Choroid plexus epithelial cell (primary cell): ENCODE results near the gene INCENP.

Source experiments
- DNase-seq: peaks from one replicate; pipeline ENCODE4 v3.0.0-alpha.2; 2010; ENCODE audit warnings: low read depth
- H3K4me3 ChIP-seq: 2 replicates; pipeline ENCODE4 v1.5.1; 2011; ENCODE audit warnings: low read depth, mild to moderate bottlenecking, control low read depth, low read length, moderate library complexity
- CTCF ChIP-seq: conservative IDR thresholded peaks from 2 replicates; pipeline ENCODE4 v1.5.1; 2011; ENCODE audit warnings: low read depth, mild to moderate bottlenecking, control low read depth, inconsistent platforms, low read length, moderate library complexity

Gene INCENP

GRCh38 chr11:62171261-62171723, 47.5 kb downstream of the INCENP start:
- TF ChIP-seq CTCF: peak; percentile 76
- peak; percentile 88 for DNase-seq
- no peak overlapping the region for H3K4me3 ChIP-seq

GRCh38 chr11:62172294-62172693, 48.5 kb downstream of the INCENP start:
- DNase-seq: no peak
- TF ChIP-seq CTCF: no peak
- H3K4me3 ChIP-seq: no peak overlapping the region

GRCh38 chr11:62176766-62177165, 53.0 kb downstream of the INCENP start:
- no peak for DNase-seq
- no peak for TF ChIP-seq CTCF

GRCh38 chr11:62179995-62180394, 56.2 kb downstream of the INCENP start:
- H3K4me3 ChIP-seq: no peak overlapping the region
- no peak for TF ChIP-seq CTCF
- DNase-seq: no peak

More at GRCh38 chr11:62176766-62177165, 53.0 kb downstream of the INCENP start:
- H3K4me3 ChIP-seq: no peak overlapping the region

GRCh38 chr11:62181097-62181496, 57.3 kb downstream of the INCENP start:
- H3K4me3 ChIP-seq: no peak overlapping the region
- DNase-seq: no peak
- no peak for TF ChIP-seq CTCF

- no peak for TF ChIP-seq CTCF
- no peak overlapping the region for H3K4me3 ChIP-seq
- no peak for DNase-seq
These were observed 58.5 kb downstream of the INCENP start for GRCh38 chr11:62182147-62182891.

- TF ChIP-seq CTCF: no peak
- no peak overlapping the region for H3K4me3 ChIP-seq
- DNase-seq: no peak
These were observed 62.4 kb downstream of the INCENP start for GRCh38 chr11:62186195-62186594.
